Body of pancreas (tissue), 4 donors: ENCODE measurements around the gene PPDPF.

Experiments
- POLR2A ChIP-seq, 3 donors: fragments of 450-650 bp; IDR thresholded peaks; one replicate each; pipeline ENCODE4 v1.6.1; 2016; ENCODE audit warnings: antibody characterized with exemption in 3 of 3, mild to moderate bottlenecking in 2 of 3
- TF ChIP-seq, protein P1 (sequence below), 7 experiments: fragments of 450-650 bp in 4 of 7; fragments of 200-600 bp in 3 of 7; sonication (generic) in 3 of 7; IDR thresholded peaks; one replicate each; pipeline ENCODE4 v1.5.1; 2016 to 2019; ENCODE audit warnings: antibody characterized with exemption in 7 of 7

- TF ChIP-seq, protein P1, sequence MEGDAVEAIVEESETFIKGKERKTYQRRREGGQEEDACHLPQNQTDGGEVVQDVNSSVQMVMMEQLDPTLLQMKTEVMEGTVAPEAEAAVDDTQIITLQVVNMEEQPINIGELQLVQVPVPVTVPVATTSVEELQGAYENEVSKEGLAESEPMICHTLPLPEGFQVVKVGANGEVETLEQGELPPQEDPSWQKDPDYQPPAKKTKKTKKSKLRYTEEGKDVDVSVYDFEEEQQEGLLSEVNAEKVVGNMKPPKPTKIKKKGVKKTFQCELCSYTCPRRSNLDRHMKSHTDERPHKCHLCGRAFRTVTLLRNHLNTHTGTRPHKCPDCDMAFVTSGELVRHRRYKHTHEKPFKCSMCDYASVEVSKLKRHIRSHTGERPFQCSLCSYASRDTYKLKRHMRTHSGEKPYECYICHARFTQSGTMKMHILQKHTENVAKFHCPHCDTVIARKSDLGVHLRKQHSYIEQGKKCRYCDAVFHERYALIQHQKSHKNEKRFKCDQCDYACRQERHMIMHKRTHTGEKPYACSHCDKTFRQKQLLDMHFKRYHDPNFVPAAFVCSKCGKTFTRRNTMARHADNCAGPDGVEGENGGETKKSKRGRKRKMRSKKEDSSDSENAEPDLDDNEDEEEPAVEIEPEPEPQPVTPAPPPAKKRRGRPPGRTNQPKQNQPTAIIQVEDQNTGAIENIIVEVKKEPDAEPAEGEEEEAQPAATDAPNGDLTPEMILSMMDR (IDR thresholded peaks at IDR 0.05): no peak
- TF ChIP-seq POLR2A (IDR thresholded peaks at IDR 0.05): no peak
Observed at GRCh38 chr20:63565699-63566335, 45.3 kb downstream of the PPDPF start.
